Naive thymus-derived CD4-positive, alpha-beta T cell (primary cell): Measurements from ENCODE around the gene BDH1. TPM values are rescaled to one million over a fixed set of nuclear protein-coding genes. Genes with fewer than 3 reads are reported as not detected.
"Not testable (repeated sequence)": the region's sequence is repeated elsewhere in the genome, so short reads cannot be mapped to it uniquely, and the experiment has no call there.

Source experiments
- ATAC-seq: fragments of 150-1000 bp; cut with Tn5 transposase; 2 replicates; pipeline ENCODE4 v1.10.0; 2021; ENCODE audit warnings: mild to moderate bottlenecking, moderate library complexity
- CTCF ChIA-PET: fragments of 350-600 bp; sonication (Branson Sonifier 250); formaldehyde crosslinking; loops from one replicate; lab custom pipeline; 2021; ENCODE audit warnings: antibody characterized with exemption; lab: Charles Lee
- POLR2A ChIA-PET: fragments of 350-600 bp; sonication (Branson Sonifier 250); formaldehyde crosslinking; loops from one replicate; lab custom pipeline; 2021; ENCODE audit warnings: antibody characterized with exemption, inconsistent platforms; lab: Charles Lee
- DNase-seq, 9 donors: peaks; one replicate each; pipeline versions ENCODE4 v3.0.0 to v3.0.0-alpha.2; 2020 to 2022; ENCODE audit warnings: mixed read lengths in 1 of 9
- H3K27ac ChIP-seq: one replicate; pipeline ENCODE4 v1.7.0; 2013; ENCODE audit warnings: mild to moderate bottlenecking, low read depth, low read length, moderate library complexity
- H3K27me3 ChIP-seq, 2 donors: one replicate each; pipeline ENCODE4 v1.7.0; 2013; ENCODE audit warnings: low read length in 2 of 2, mild to moderate bottlenecking in 2 of 2, moderate library complexity in 2 of 2; ENCODE audit not compliant: control insufficient read depth in 2 of 2, insufficient read depth in 2 of 2
- H3K36me3 ChIP-seq, 3 experiments: 1 replicate in 2 of 3; 2 replicates in 1 of 3; pipeline ENCODE4 v1.7.0; 2013; ENCODE audit warnings: low read length in 3 of 3, mild to moderate bottlenecking in 3 of 3, moderate library complexity in 1 of 3; ENCODE audit not compliant: insufficient read depth in 3 of 3, control insufficient read depth in 2 of 3
- H3K4me1 ChIP-seq, 2 donors: one replicate each; pipeline ENCODE4 v1.7.0; 2013; ENCODE audit warnings: low read length in 2 of 2, mild to moderate bottlenecking in 2 of 2, moderate library complexity in 1 of 2; ENCODE audit not compliant: control insufficient read depth in 2 of 2, insufficient read depth in 2 of 2
- H3K4me3 ChIP-seq: 2 replicates; pipeline ENCODE4 v1.7.0; 2013; ENCODE audit warnings: mild to moderate bottlenecking, low read length
- H3K9me3 ChIP-seq, 3 experiments: 1 replicate in 2 of 3; 2 replicates in 1 of 3; pipeline ENCODE4 v1.7.0; 2013; ENCODE audit warnings: low read length in 3 of 3; ENCODE audit not compliant: control insufficient read depth in 2 of 3
- H3K27ac Mint-ChIP-seq, 9 donors: one replicate each; pipeline ENCODE4 v1.8.0; 2020 to 2022; ENCODE audit warnings: mixed read lengths in 9 of 9, mild to moderate bottlenecking in 8 of 9, moderate library complexity in 5 of 9, inconsistent platforms in 2 of 9
- H3K27me3 Mint-ChIP-seq, 5 donors: one replicate each; pipeline ENCODE4 v1.8.0; 2021 to 2022; ENCODE audit warnings: mixed read lengths in 5 of 5, mild to moderate bottlenecking in 1 of 5
- H3K36me3 Mint-ChIP-seq, 5 donors: one replicate each; pipeline ENCODE4 v1.8.0; 2020 to 2022; ENCODE audit warnings: mixed read lengths in 5 of 5, mild to moderate bottlenecking in 3 of 5, inconsistent platforms in 1 of 5
- H3K4me1 Mint-ChIP-seq, 7 donors: one replicate each; pipeline ENCODE4 v1.8.0; 2020 to 2022; ENCODE audit warnings: mixed read lengths in 7 of 7, mild to moderate bottlenecking in 3 of 7, inconsistent platforms in 1 of 7
- H3K4me3 Mint-ChIP-seq, 10 donors: one replicate each; pipeline ENCODE4 v1.8.0; 2020 to 2022; ENCODE audit warnings: mild to moderate bottlenecking in 10 of 10, mixed read lengths in 10 of 10, moderate library complexity in 6 of 10, inconsistent platforms in 2 of 10
- H3K9me3 Mint-ChIP-seq, 11 donors: one replicate each; pipeline ENCODE4 v1.8.0; 2020 to 2022; ENCODE audit warnings: mixed read lengths in 11 of 11, mild to moderate bottlenecking in 4 of 11, inconsistent platforms in 1 of 11, moderate library complexity in 1 of 11
- intact Hi-C, 2 donors: fragments of 100-400 bp; cut with micrococcal nuclease; formaldehyde crosslinking; loops; one replicate each; pipeline ENCODE4 v1.15.1; 2023
- polyA plus RNA-seq, 2 donors: library from polyadenylated mRNA; unstranded; fragments of 300-500 nt; fragmentation: Illumina TruSeq; gene quantifications; one replicate each; pipeline ENCODE4 v1.2.3, GENCODE V29; 2021
- total RNA-seq, 6 experiments: library from RNA in 5 of 6; stranded (reverse) in 5 of 6; gene quantifications; 1 replicate in 5 of 6; 2 replicates in 1 of 6; pipeline ENCODE4 v1.2.3 and lab custom pipeline; 2021 to 2026

The BDH1 gene
- total and polyA plus RNA-seq, 7 experiments from 2014 or later: 31.3 to 105 (median 43.4) TPM

DNA sequence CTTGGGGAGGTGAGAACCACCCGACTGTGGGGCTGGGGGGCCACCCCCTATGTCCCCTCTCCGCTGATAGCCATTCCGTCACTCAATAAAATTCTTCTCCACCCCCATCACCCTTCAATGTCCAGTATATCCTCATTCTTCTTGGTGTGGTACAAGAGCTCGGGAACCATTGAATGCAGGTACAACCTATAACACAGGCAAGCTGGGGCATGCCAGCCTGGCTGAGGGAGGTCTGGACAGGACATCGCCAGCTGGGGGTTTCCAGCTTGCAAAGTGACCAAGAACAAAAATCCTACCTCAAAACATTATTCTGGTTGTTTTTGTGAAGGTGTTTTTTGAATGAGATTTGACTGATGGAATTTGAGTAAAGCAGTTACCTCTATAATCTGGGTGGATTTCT, 19.6 kb upstream of the BDH1 start:
- no peak overlapping the region for H3K27ac Mint-ChIP-seq
- DNase-seq (no peak), ATAC-seq (no peak)
- Histone ChIP-seq H3K27me3 (no peaks in the 10 kb centered on the region), H3K9me3 (no peaks in the 10 kb centered on the region), H3K27ac (no peak overlapping the region), H3K4me3 (no peak overlapping the region), H3K4me1 (no peaks in the 10 kb centered on the region), H3K36me3 (no peaks in the 10 kb centered on the region)
- ChIA-PET POLR2A (no interaction called here), CTCF (no interaction called here)
- peaks cover 0 to 2% (median 0%) of the 10 kb centered on the region in 7 donors for H3K4me1 Mint-ChIP-seq
- no peak overlapping the region for H3K4me3 Mint-ChIP-seq
- peaks cover 0 to 9% (median 3%) of the 10 kb centered on the region in 11 donors for H3K9me3 Mint-ChIP-seq
- intact Hi-C loops: no loop called here
- H3K27me3 Mint-ChIP-seq: peaks cover 0 to 7% (median 0%) of the 10 kb centered on the region in 5 donors
- peaks cover 0 to 21% (median 11%) of the 10 kb centered on the region in 5 donors for H3K36me3 Mint-ChIP-seq

DNA sequence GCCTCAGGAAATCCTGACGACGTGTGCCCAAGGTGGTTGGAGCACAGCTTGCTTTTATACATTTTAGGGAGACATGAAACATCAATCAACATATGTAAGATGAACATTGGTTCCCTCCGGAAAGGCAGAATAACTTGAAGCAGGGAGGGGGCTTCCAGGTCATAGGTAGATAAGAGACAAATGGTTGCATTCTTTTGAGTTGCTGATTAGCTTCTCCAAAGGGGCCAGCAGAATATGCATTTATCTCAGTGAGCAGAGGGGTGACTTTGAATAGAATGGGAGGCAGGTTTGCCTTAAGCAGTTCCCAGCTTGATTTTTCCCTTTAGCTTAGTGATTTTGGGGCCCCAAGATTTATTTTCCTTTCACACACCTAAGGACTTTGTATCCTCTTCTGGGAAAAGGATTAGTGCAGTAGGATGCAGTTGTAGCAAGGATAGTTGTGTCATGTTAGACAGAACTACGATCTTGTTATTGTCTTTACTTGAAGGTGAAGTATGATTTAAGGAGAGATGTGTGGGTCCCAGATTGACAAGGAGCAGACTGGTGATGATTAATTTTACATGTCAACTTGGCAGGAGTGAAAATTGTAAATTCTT, 18.7 kb upstream of the BDH1 start:
- H3K4me3 Mint-ChIP-seq, H3K4me3 ChIP-seq, intact Hi-C loops, POLR2A ChIA-PET, H3K27ac ChIP-seq, H3K9me3 ChIP-seq, H3K4me1 Mint-ChIP-seq, DNase-seq, H3K27me3 Mint-ChIP-seq, H3K27me3 ChIP-seq, ATAC-seq, H3K36me3 ChIP-seq, CTCF ChIA-PET, H3K27ac Mint-ChIP-seq, H3K4me1 ChIP-seq: not testable (repeated sequence)
- peaks cover 0 to 11% (median 3%) of the 10 kb centered on the region in 11 donors for H3K9me3 Mint-ChIP-seq
- H3K36me3 Mint-ChIP-seq: peaks cover 0 to 24% (median 11%) of the 10 kb centered on the region in 5 donors

DNA sequence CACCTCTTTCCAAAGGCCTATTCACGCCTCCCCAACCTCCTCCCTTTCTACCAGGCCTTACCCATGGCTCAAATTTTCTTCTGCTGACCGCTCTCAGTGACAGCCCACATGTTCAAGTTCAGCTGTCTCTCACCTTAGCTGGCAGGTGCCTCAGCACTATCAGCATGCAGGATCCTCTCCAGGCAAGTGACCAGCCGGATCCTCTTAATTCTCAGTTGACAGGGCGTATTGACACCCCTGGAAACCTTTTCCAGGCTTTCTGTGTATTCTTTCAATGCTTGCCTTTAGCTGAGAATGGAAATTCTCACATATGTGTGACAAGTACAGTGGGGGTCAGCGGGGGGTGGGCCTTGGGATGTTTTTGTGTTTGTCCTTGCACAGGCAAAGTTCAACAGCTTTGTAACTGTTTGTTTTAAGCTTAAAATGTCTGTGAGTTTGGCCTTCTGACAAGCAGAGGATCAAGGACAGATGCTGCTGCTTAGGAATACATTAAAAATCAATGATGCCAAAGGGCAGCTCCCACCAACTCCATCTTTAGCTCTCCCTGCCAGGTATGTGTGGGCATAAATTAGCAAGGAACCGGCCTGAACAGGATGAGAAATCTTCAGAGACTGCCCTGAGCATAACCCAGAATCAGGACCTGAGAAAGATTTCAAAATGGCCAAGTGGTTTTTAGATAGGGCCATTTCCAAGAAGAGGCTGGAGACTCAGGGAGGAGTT, 17.4 kb upstream of the BDH1 start:
- H3K27ac ChIP-seq: no peak overlapping the region
- no peak for DNase-seq
- ChIA-PET POLR2A (no interaction called here), CTCF (no interaction called here)
- H3K27me3 ChIP-seq: no peaks in the 10 kb centered on the region
- H3K4me3 ChIP-seq: no peak overlapping the region
- H3K4me1 ChIP-seq: no peaks in the 10 kb centered on the region
- Mint-ChIP-seq H3K36me3 (peaks cover 0 to 21% (median 11%) of the 10 kb centered on the region in 5 donors), H3K4me3 (no peak overlapping the region), H3K9me3 (peaks cover 0 to 12% (median 3%) of the 10 kb centered on the region in 11 donors), H3K4me1 (peaks cover 0 to 2% (median 0%) of the 10 kb centered on the region in 7 donors), H3K27ac (no peak overlapping the region), H3K27me3 (peaks cover 0 to 10% (median 3%) of the 10 kb centered on the region in 5 donors)
- intact Hi-C loops: no loop called here
- H3K36me3 ChIP-seq: no peaks in the 10 kb centered on the region
- no peaks in the 10 kb centered on the region for H3K9me3 ChIP-seq
- ATAC-seq: no peak

DNA sequence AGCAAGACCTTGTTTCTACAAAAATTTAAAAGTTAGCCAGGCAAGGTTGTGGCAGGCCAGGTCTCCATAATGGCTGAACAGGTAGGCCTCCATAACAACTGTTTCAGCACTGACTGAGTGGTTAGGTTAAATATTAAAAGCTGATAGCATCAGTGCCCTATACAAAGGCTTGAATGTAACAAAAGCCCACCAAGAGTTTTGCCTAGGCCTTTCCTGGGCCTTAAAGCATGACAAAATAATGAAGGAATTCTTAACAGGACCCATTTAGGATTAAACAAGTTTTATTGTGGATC, 16.1 kb upstream of the BDH1 start:
- H3K9me3 ChIP-seq, H3K4me3 ChIP-seq, ATAC-seq, CTCF ChIA-PET, intact Hi-C loops, H3K27ac ChIP-seq, H3K4me1 Mint-ChIP-seq, H3K4me1 ChIP-seq, DNase-seq, H3K27ac Mint-ChIP-seq, H3K4me3 Mint-ChIP-seq, H3K36me3 ChIP-seq, H3K27me3 ChIP-seq: not testable (repeated sequence)
- Mint-ChIP-seq H3K27me3 (peaks cover 0 to 17% (median 3%) of the 10 kb centered on the region in 5 donors), H3K36me3 (peaks cover 0 to 16% (median 5%) of the 10 kb centered on the region in 5 donors), H3K9me3 (peaks cover 0 to 14% (median 3%) of the 10 kb centered on the region in 11 donors)
- POLR2A ChIA-PET: interaction anchor here (0.6 kb wide), 1 partner anchor 29 kb away, joined by 4 read pairs; no protein-coding TSS in a partner anchor

DNA sequence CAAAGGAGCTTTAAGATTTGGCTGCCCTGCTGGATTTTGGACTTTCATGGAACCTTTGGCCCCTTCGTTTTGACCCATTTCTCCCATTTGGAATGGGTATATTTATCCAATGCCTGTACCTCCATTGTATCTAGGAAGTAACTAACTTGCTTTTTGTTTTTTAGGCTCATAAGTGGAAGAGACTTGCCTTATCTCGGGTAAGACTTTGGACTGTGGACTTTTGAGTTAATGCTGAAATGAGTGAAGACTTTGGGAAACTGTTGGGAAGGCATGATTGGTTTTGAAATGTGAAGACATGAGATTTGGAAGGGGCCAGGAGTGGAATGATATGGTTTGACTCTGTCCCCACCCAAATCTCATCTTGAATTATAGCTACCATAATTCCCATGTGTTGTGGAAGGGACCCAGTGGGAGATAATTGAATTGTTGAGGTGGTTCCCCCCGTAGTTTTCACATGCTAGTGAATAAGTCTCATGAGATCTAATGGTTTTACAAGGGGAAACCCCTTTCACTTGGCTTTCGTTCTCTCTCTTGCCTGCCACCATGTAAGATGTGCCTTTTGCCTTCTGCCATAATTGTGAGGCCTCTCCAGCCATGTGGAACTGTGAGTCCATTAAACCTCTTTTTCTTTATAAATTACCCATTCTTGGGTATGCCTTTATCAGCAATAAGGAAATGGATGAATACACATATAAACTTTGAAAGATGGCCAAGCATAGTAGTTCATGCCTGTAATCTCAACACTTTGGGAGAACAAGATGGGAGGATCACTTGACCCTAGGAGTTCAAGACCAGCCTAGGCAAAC, 15.5 kb upstream of the BDH1 start:
- ATAC-seq, H3K27ac ChIP-seq, H3K4me1 ChIP-seq, H3K4me3 Mint-ChIP-seq, POLR2A ChIA-PET, H3K9me3 ChIP-seq, CTCF ChIA-PET, H3K27me3 ChIP-seq, H3K27ac Mint-ChIP-seq, H3K36me3 ChIP-seq, DNase-seq, H3K4me1 Mint-ChIP-seq, H3K4me3 ChIP-seq, intact Hi-C loops: not testable (repeated sequence)
- Mint-ChIP-seq H3K9me3 (peaks cover 0 to 16% (median 5%) of the 10 kb centered on the region in 11 donors), H3K27me3 (peaks cover 0 to 18% (median 5%) of the 10 kb centered on the region in 5 donors), H3K36me3 (peaks cover 0 to 18% (median 5%) of the 10 kb centered on the region in 5 donors)

DNA sequence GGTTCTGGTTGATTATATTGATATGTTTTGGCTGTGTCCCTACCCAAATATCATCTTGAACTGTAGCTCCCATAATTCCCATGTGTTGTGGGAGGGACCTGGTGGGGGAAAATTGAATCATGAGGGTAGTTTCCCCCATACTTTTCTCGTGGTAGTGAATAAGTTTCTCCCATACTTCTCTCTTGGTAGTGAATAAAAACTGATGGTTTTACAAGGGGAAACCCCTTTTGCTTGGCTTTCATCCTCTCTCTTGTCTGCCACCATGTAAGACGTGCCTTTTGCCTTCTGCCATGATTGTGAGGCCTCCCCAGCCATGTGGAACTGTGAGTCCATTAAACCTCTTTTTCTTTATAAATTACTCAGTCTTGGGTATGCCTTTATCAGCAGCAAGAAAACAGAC, 13.7 kb upstream of the BDH1 start:
- H3K27ac Mint-ChIP-seq, ATAC-seq, intact Hi-C loops: not testable (repeated sequence)

More for the DNA sequence above, 13.7 kb upstream of the BDH1 start:
- POLR2A ChIA-PET, H3K4me1 Mint-ChIP-seq, H3K27me3 ChIP-seq, H3K4me1 ChIP-seq, H3K27ac ChIP-seq, CTCF ChIA-PET, H3K9me3 ChIP-seq, H3K4me3 Mint-ChIP-seq, DNase-seq, H3K4me3 ChIP-seq, H3K36me3 ChIP-seq: not testable (repeated sequence)
- H3K9me3 Mint-ChIP-seq: peaks cover 0 to 19% (median 8%) of the 10 kb centered on the region in 11 donors
- peaks cover 0 to 18% (median 5%) of the 10 kb centered on the region in 5 donors for H3K27me3 Mint-ChIP-seq
- H3K36me3 Mint-ChIP-seq: peaks cover 0 to 17% (median 5%) of the 10 kb centered on the region in 5 donors
